ENCODE results near the gene LOXHD1. TPM values are rescaled to one million over a fixed set of nuclear protein-coding genes. Genes with fewer than 3 reads are reported as not detected.

The LOXHD1 gene, protein sequence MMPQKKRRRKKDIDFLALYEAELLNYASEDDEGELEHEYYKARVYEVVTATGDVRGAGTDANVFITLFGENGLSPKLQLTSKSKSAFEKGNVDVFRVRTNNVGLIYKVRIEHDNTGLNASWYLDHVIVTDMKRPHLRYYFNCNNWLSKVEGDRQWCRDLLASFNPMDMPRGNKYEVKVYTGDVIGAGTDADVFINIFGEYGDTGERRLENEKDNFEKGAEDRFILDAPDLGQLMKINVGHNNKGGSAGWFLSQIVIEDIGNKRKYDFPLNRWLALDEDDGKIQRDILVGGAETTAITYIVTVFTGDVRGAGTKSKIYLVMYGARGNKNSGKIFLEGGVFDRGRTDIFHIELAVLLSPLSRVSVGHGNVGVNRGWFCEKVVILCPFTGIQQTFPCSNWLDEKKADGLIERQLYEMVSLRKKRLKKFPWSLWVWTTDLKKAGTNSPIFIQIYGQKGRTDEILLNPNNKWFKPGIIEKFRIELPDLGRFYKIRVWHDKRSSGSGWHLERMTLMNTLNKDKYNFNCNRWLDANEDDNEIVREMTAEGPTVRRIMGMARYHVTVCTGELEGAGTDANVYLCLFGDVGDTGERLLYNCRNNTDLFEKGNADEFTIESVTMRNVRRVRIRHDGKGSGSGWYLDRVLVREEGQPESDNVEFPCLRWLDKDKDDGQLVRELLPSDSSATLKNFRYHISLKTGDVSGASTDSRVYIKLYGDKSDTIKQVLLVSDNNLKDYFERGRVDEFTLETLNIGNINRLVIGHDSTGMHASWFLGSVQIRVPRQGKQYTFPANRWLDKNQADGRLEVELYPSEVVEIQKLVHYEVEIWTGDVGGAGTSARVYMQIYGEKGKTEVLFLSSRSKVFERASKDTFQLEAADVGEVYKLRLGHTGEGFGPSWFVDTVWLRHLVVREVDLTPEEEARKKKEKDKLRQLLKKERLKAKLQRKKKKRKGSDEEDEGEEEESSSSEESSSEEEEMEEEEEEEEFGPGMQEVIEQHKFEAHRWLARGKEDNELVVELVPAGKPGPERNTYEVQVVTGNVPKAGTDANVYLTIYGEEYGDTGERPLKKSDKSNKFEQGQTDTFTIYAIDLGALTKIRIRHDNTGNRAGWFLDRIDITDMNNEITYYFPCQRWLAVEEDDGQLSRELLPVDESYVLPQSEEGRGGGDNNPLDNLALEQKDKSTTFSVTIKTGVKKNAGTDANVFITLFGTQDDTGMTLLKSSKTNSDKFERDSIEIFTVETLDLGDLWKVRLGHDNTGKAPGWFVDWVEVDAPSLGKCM (N-terminal part only)
- total RNA-seq: not detected in 2 replicates

DNA sequence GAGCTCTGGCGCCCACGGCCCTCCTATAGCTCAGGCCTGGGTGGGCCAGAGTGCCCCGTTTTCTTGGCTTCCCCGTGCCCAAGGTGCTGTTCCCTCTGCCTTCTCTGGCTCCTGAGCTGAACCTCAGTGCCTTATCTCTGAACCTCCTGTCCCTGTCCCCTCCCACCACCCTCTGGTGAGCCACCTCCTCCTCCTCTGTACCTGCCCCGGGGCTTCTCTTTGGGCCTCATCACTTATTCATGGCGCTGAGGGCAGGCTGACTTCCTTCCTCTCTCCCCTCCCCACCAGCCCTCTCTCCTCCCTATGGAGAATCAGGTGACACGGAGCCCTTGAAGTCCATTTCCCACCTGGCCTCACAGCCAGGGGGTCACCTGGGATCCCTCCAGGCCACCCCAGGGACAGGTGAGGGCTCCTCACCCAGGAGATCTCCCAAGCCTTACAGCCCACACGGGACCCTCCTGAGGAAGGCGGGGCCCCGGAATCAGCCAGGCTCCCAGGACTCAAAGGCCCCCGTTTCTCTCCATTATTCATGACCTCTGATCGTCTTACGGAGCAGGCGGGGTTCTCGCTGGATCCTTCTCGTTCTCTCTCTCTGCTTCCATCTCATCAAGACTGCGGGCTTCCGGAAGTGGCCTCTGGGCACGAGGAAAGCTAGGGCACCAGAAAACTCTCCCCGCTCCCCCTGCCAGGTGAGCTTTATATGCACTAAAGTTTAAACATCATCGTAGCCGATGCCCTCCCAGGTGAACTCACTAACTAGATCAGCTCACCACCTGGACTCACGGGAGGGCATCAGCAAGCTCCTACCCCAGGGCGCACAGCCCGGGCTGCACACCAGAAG lies at the start of gene LOXHD1:
LOXHD1 (minus strand) TSS at position 106 of the 841 bp plus-strand sequence. CDS start 187 bp downstream, outside the sequence.

Other genes with a start within 250 kb of the LOXHD1 start
- gene ST8SIA5, start 99.8 kb upstream of the LOXHD1 start, total RNA-seq: 0.13 and 0.14 TPM in 2 replicates

Measured in thoracic aorta endothelial cell (primary cell).